ENCODE results near the gene RNF41. TPM values are rescaled to one million over a fixed set of nuclear protein-coding genes. Genes with fewer than 3 reads are reported as not detected.

RNF41 gene
- polyA plus RNA-seq, 1 of the 3 experiments (the other 2 are of a cell fraction), result 127 TPM

- TF ChIP-seq USF2 (IDR thresholded peaks at IDR 0.05; ENCODE audit: borderline replicate concordance, low read depth, low read length), result no peak
- peak; percentile 79 for TF ChIP-seq GABPA (IDR thresholded peaks at IDR 0.05; ENCODE audit: low read depth)
- no peak for TF ChIP-seq TEAD4 (IDR thresholded peaks at IDR 0.05; ENCODE audit: borderline replicate concordance, insufficient read depth)
- 0 out of 2 replicates have a peak, but pooled peaks have one; percentile 77 for TF ChIP-seq SIN3A (IDR thresholded peaks at IDR 0.05; ENCODE audit: borderline replicate concordance, low read depth, low read length)
- no peak for TF ChIP-seq JUND (IDR thresholded peaks at IDR 0.05)
- TF ChIP-seq USF1 (IDR thresholded peaks at IDR 0.05; ENCODE audit: borderline replicate concordance, low read depth), result no peak
Observed at GRCh38 chr12:56221757-56222530, at the start of gene RNF41 (continued).

- TF ChIP-seq CHD2 (IDR thresholded peaks at IDR 0.05; ENCODE audit: low read length, partially characterized antibody) (no peak), MXI1 (IDR thresholded peaks at IDR 0.05; ENCODE audit: low read depth, low read length) (no peak), POLR2AphosphoS5 (IDR thresholded peaks at IDR 0.05; ENCODE audit: low read depth, low read length) (no peak), SMC3 (IDR thresholded peaks at IDR 0.05; ENCODE audit: low read depth, low read length) (0 out of 2 replicates have a peak, but pooled peaks have one; percentile 16), SIN3A (IDR thresholded peaks at IDR 0.05; ENCODE audit: borderline replicate concordance, low read depth, low read length) (no peak), CTCF (IDR thresholded peaks at IDR 0.05) (peak; percentile 58), RAD21 (IDR thresholded peaks at IDR 0.05; ENCODE audit: low read length) (peak; percentile 32; the same call in 1 of the 2 replicates), PBX3 (IDR thresholded peaks at IDR 0.05) (no peak)
- H3K4me1 ChIP-seq (ENCODE audit: control insufficient read depth in 1 of 2, insufficient read depth in 2 of 2, low read depth in 1 of 2, low read length in 1 of 2), result peaks cover 0 to 8% of the 10 kb centered on the region in 2 experiments; a peak in 1 of 4 replicates
- H3F3A ChIP-seq (replicated peaks; ENCODE audit: insufficient read depth), result peaks cover 58% of the 10 kb centered on the region
- no peaks in the 10 kb centered on the region for H3K9me3 ChIP-seq
- no peak overlapping the region for H3K9ac ChIP-seq
- POLR2A ChIA-PET, result interaction anchor here (0.6 kb wide), 1 partner anchor 24 kb away, joined by 3 read pairs; no protein-coding TSS in a partner anchor
- H4K20me1 ChIP-seq (ENCODE audit: insufficient read depth), result no peaks in the 10 kb centered on the region
- 45% methylated on average over 1 of the region's 1 CpG for WGBS (ENCODE audit: low lambda C conversion rate)
- H3K27me3 ChIP-seq (ENCODE audit: insufficient read depth), result no peaks in the 10 kb centered on the region
- H3K79me2 ChIP-seq (ENCODE audit: insufficient read depth), result no peaks in the 10 kb centered on the region
- H2AFZ ChIP-seq (ENCODE audit: low read depth), result no peak overlapping the region
- no peak overlapping the region for H3K4me2 ChIP-seq
- no peak overlapping the region for H3K4me3 ChIP-seq (ENCODE audit: low read depth in 2 of 2, low read length in 1 of 2)
- H3K27ac ChIP-seq (ENCODE audit: low read depth in 2 of 2, low read length in 1 of 2), result no peak overlapping the region; a peak in 1 of 4 replicates
- H3K36me3 ChIP-seq (replicated peaks in 1 of 2; ENCODE audit: control insufficient read depth in 1 of 2, insufficient read depth in 2 of 2, low read length in 1 of 2), result peaks cover 39 to 56% of the 10 kb centered on the region in 2 experiments
- no peak for DNase-seq
- CTCF ChIA-PET, result interaction anchor here (0.7 to 1.3 kb wide), 3 partner anchors 12 to 193 kb away, joined by 3 to 8 read pairs (median 7); partner anchors contain the start of gene ANKRD52
- no peaks in the 10 kb centered on the region for H3K9me2 ChIP-seq
Observed at GRCh38 chr12:56271031-56271430, 49.3 kb upstream of the RNF41 start.
